HepG2 (cell line): ENCODE results near the gene PLEKHG4. TPM values are rescaled to one million over a fixed set of nuclear protein-coding genes. Genes with fewer than 3 reads are reported as not detected.

Experiments
- ATF6 ChIP-seq: sonication (generic); formaldehyde crosslinking; conservative IDR thresholded peaks from 2 replicates; pipeline ENCODE4 v1.4.0; 2020; ENCODE audit warnings: missing genetic modification reagents
- BRCA1 ChIP-seq: sonication (generic); formaldehyde crosslinking; IDR thresholded peaks from 2 replicates; pipeline ENCODE4 v1.4.0; 2020; ENCODE audit warnings: missing genetic modification reagents
- CCAR2 ChIP-seq: fragments of 200-400 bp; formaldehyde crosslinking; optimal IDR thresholded peaks from 2 replicates; pipeline ENCODE3; 2018; ENCODE audit warnings: low read depth, mild to moderate bottlenecking, low read length, moderate library complexity
- ELF3 ChIP-seq: IDR thresholded peaks from 2 replicates; pipeline ENCODE4 v1.6.1; 2016; ENCODE audit warnings: missing genetic modification reagents, missing compliant biosample characterization
- EZH2 ChIP-seq: conservative IDR thresholded peaks from 2 replicates; pipeline ENCODE4 v1.6.1; 2012; ENCODE audit warnings: mild to moderate bottlenecking, low read depth, low read length, moderate library complexity
- GZF1 ChIP-seq: sonication (generic); formaldehyde crosslinking; IDR thresholded peaks from 2 replicates; pipeline ENCODE4 v1.5.1; 2020; ENCODE audit warnings: mild to moderate bottlenecking, missing genetic modification reagents
- MATR3 ChIP-seq: sonication (generic); formaldehyde crosslinking; IDR thresholded peaks from 2 replicates; pipeline ENCODE4 v1.4.0; 2020; ENCODE audit warnings: missing genetic modification reagents
- MNT ChIP-seq: fragments of 450-650 bp; IDR thresholded peaks from 2 replicates; pipeline ENCODE4 v1.6.1; 2016
- NR3C1 ChIP-seq: sonication (generic); formaldehyde crosslinking; IDR thresholded peaks from 2 replicates; pipeline ENCODE4 v1.4.0; 2020; ENCODE audit warnings: missing genetic modification reagents
- PAX8 ChIP-seq: sonication (generic); formaldehyde crosslinking; IDR thresholded peaks from 2 replicates; pipeline ENCODE4 v1.8.0; 2022; ENCODE audit warnings: mild to moderate bottlenecking, missing genetic modification reagents, borderline replicate concordance
- RARA ChIP-seq: IDR thresholded peaks from 2 replicates; pipeline ENCODE4 v1.6.1; 2016; ENCODE audit warnings: missing genetic modification reagents, missing compliant biosample characterization
- RXRA ChIP-seq: sonication (generic); formaldehyde crosslinking; IDR thresholded peaks from 2 replicates; pipeline ENCODE4 v1.5.1; 2020; ENCODE audit warnings: missing genetic modification reagents
- ZBTB8A ChIP-seq: sonication (generic); formaldehyde crosslinking; IDR thresholded peaks from 2 replicates; pipeline ENCODE4 v1.4.0; 2020; ENCODE audit warnings: mild to moderate bottlenecking, low read depth, missing genetic modification reagents, borderline replicate concordance
- ZKSCAN8 ChIP-seq: IDR thresholded peaks from 2 replicates; pipeline ENCODE4 v1.6.1; 2016; ENCODE audit warnings: borderline replicate concordance, missing genetic modification reagents, missing compliant biosample characterization
- ZNF160 ChIP-seq: sonication (generic); formaldehyde crosslinking; IDR thresholded peaks from 2 replicates; pipeline ENCODE4 v1.8.0; 2022; ENCODE audit warnings: mild to moderate bottlenecking, inconsistent platforms, missing genetic modification reagents
- ZNF24 ChIP-seq: fragments of 450-650 bp; IDR thresholded peaks from 2 replicates; pipeline ENCODE4 v1.6.1; 2017; ENCODE audit warnings: antibody characterized with exemption, mild to moderate bottlenecking
- ZNF34 ChIP-seq: sonication (generic); formaldehyde crosslinking; IDR thresholded peaks from 2 replicates; pipeline ENCODE4 v1.4.0; 2020; ENCODE audit warnings: mild to moderate bottlenecking, missing genetic modification reagents, borderline replicate concordance
- ZNF552 ChIP-seq: sonication (generic); formaldehyde crosslinking; IDR thresholded peaks from 2 replicates; pipeline ENCODE4 v1.9.0; 2022; ENCODE audit warnings: missing genetic modification reagents, mild to moderate bottlenecking, borderline replicate concordance
- ZNF772 ChIP-seq: sonication (generic); formaldehyde crosslinking; IDR thresholded peaks from 2 replicates; pipeline ENCODE4 v1.5.0; 2020; ENCODE audit warnings: mild to moderate bottlenecking, missing genetic modification reagents
- ZSCAN12 ChIP-seq: sonication (generic); formaldehyde crosslinking; IDR thresholded peaks from 2 replicates; pipeline ENCODE4 v1.9.0; 2021; ENCODE audit warnings: mild to moderate bottlenecking, missing genetic modification reagents
- polyA plus RNA-seq, 8 experiments: library from polyadenylated mRNA; depleted of rRNA in 3 of 8; stranded (reverse) in 7 of 8; unstranded in 1 of 8; fragments of >200 nt; fragmentation: Illumina TruSeq in 4 of 8; extraction: Trizol in 4 of 8; gene quantifications; 2 replicates each; pipeline versions ENCODE4 v1.2.1 to v1.2.3, GENCODE V29; 2011 to 2016; ENCODE audit warnings: low read depth in 4 of 8, missing spikeins in 1 of 8, mixed read lengths in 1 of 8; ENCODE audit not compliant: insufficient read depth in 1 of 8
- total RNA-seq, 5 experiments: library from RNA; depleted of rRNA; stranded (reverse); fragments of >200 nt; fragmentation: Illumina TruSeq; extraction: Trizol; gene quantifications; 2 replicates each; pipeline ENCODE4 v1.2.3, GENCODE V29; 2016; ENCODE audit warnings: low read depth in 1 of 5
- TF ChIP-seq, protein P1 (sequence below): sonication (generic); formaldehyde crosslinking; conservative IDR thresholded peaks from 2 replicates; pipeline ENCODE4 v1.8.0; 2022; ENCODE audit warnings: mild to moderate bottlenecking, moderate library complexity, missing genetic modification reagents
- TF ChIP-seq, protein P2 (sequence below): sonication (generic); formaldehyde crosslinking; IDR thresholded peaks from 2 replicates; pipeline ENCODE4 v1.5.0; 2020; ENCODE audit warnings: missing genetic modification reagents
- TF ChIP-seq, protein P3 (sequence below): sonication (generic); formaldehyde crosslinking; IDR thresholded peaks from 2 replicates; pipeline ENCODE4 v1.4.0; 2020; ENCODE audit warnings: missing genetic modification reagents

Gene PLEKHG4
- total and polyA plus RNA-seq, 2 of the 13 experiments (the other 11 are each of a cell fraction or from before 2014, with no cell fraction given) = 7.1 to 13.6 TPM

GRCh38 chr16:67246756-67247191 is 32.6 kb upstream of the PLEKHG4 start (continued):
- TF ChIP-seq EZH2 (no peak), ZNF24 (no peak), ZNF772 (CRISPR knock-in tag) (no peak), ZBTB8A (no peak), RARA (CRISPR knock-in tag) (no peak), PAX8 (CRISPR knock-in tag) (0 out of 2 replicates have a peak, but pooled peaks have one; percentile 67), ZSCAN12 (CRISPR knock-in tag) (no peak), ZNF552 (CRISPR knock-in tag) (0 out of 2 replicates have a peak, but pooled peaks have one; percentile 20), MATR3 (no peak), ATF6 (0 out of 2 replicates have a peak, but pooled peaks have one; percentile 26), ZNF160 (CRISPR knock-in tag) (no peak), MNT (no peak), BRCA1 (CRISPR knock-in tag) (no peak), NR3C1 (CRISPR knock-in tag) (no peak), ZNF34 (CRISPR knock-in tag) (no peak), ELF3 (no peak), GZF1 (no peak), RXRA (CRISPR knock-in tag) (no peak), ZKSCAN8 (CRISPR knock-in tag) (no peak), CCAR2 (no peak)
- TF ChIP-seq, protein P1, sequence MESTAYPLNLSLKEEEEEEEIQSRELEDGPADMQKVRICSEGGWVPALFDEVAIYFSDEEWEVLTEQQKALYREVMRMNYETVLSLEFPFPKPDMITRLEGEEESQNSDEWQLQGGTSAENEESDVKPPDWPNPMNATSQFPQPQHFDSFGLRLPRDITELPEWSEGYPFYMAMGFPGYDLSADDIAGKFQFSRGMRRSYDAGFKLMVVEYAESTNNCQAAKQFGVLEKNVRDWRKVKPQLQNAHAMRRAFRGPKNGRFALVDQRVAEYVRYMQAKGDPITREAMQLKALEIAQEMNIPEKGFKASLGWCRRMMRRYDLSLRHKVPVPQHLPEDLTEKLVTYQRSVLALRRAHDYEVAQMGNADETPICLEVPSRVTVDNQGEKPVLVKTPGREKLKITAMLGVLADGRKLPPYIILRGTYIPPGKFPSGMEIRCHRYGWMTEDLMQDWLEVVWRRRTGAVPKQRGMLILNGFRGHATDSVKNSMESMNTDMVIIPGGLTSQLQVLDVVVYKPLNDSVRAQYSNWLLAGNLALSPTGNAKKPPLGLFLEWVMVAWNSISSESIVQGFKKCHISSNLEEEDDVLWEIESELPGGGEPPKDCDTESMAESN (CRISPR knock-in tag) = no peak
- TF ChIP-seq, protein P2, sequence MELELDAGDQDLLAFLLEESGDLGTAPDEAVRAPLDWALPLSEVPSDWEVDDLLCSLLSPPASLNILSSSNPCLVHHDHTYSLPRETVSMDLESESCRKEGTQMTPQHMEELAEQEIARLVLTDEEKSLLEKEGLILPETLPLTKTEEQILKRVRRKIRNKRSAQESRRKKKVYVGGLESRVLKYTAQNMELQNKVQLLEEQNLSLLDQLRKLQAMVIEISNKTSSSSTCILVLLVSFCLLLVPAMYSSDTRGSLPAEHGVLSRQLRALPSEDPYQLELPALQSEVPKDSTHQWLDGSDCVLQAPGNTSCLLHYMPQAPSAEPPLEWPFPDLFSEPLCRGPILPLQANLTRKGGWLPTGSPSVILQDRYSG (CRISPR knock-in tag) = no peak
- TF ChIP-seq, protein P3, sequence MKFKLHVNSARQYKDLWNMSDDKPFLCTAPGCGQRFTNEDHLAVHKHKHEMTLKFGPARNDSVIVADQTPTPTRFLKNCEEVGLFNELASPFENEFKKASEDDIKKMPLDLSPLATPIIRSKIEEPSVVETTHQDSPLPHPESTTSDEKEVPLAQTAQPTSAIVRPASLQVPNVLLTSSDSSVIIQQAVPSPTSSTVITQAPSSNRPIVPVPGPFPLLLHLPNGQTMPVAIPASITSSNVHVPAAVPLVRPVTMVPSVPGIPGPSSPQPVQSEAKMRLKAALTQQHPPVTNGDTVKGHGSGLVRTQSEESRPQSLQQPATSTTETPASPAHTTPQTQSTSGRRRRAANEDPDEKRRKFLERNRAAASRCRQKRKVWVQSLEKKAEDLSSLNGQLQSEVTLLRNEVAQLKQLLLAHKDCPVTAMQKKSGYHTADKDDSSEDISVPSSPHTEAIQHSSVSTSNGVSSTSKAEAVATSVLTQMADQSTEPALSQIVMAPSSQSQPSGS (CRISPR knock-in tag) = 0 out of 2 replicates have a peak, but pooled peaks have one; percentile 1
